Mesendoderm (in vitro differentiated cells): ENCODE measurements around the gene RBM26.

Experiments used
- DNase-seq: peaks from one replicate; pipeline ENCODE4 v3.0.0; 2013
- H2AK5ac ChIP-seq: 2 replicates; pipeline ENCODE4 v1.6.1; 2013; ENCODE audit warnings: low read length, inconsistent platforms
- H2BK120ac ChIP-seq: 2 replicates; pipeline ENCODE4 v1.6.1; 2013; ENCODE audit warnings: low read depth, mild to moderate bottlenecking, low read length, moderate library complexity, mixed read lengths
- H2BK15ac ChIP-seq: replicated peaks from 2 replicates; pipeline ENCODE4 v1.6.1; 2013; ENCODE audit warnings: low read depth, mild to moderate bottlenecking, moderate library complexity
- H2BK5ac ChIP-seq: 2 replicates; pipeline ENCODE4 v1.6.1; 2013; ENCODE audit warnings: low read length, inconsistent platforms
- H3K18ac ChIP-seq: 2 replicates; pipeline ENCODE4 v1.6.1; 2013; ENCODE audit warnings: mild to moderate bottlenecking, low read length, mixed read lengths
- H3K23ac ChIP-seq: one replicate; pipeline ENCODE4 v1.6.1; 2013; ENCODE audit warnings: low read length
- H3K27ac ChIP-seq: 2 replicates; pipeline ENCODE4 v1.5.1; 2013; ENCODE audit warnings: low read depth, mild to moderate bottlenecking, inconsistent platforms, low read length, moderate library complexity
- H3K27me3 ChIP-seq: 2 replicates; pipeline ENCODE4 v1.6.1; 2013; ENCODE audit warnings: low read length, control low read depth, mild to moderate bottlenecking, inconsistent platforms; ENCODE audit not compliant: insufficient read depth, poor library complexity
- H3K36me3 ChIP-seq: 2 replicates; pipeline ENCODE4 v1.6.1; 2013; ENCODE audit warnings: low read length, inconsistent platforms; ENCODE audit not compliant: control insufficient read depth, insufficient read depth
- H3K4ac ChIP-seq: one replicate; pipeline ENCODE4 v1.6.1; 2013; ENCODE audit warnings: low read depth, mild to moderate bottlenecking, low read length, moderate library complexity
- H3K4me1 ChIP-seq: 2 replicates; pipeline ENCODE4 v1.6.1; 2013; ENCODE audit warnings: low read depth, low read length, inconsistent platforms; ENCODE audit not compliant: control insufficient read depth
- H3K4me2 ChIP-seq: 2 replicates; pipeline ENCODE4 v1.6.1; 2013; ENCODE audit warnings: low read length
- H3K4me3 ChIP-seq: 2 replicates; pipeline ENCODE4 v1.5.1; 2013; ENCODE audit warnings: mild to moderate bottlenecking, low read length
- H3K56ac ChIP-seq: one replicate; pipeline ENCODE4 v1.6.1; 2013; ENCODE audit warnings: low read length
- H3K79me1 ChIP-seq: 2 replicates; pipeline ENCODE4 v1.6.1; 2013; ENCODE audit warnings: low read length, inconsistent platforms
- H3K79me2 ChIP-seq: 2 replicates; pipeline ENCODE4 v1.6.1; 2013; ENCODE audit warnings: mild to moderate bottlenecking, low read length; ENCODE audit not compliant: control insufficient read depth, insufficient read depth
- H3K9ac ChIP-seq: 2 replicates; pipeline ENCODE4 v1.6.1; 2013; ENCODE audit warnings: low read length, inconsistent platforms
- H4K5ac ChIP-seq: one replicate; pipeline ENCODE4 v1.6.1; 2013; ENCODE audit warnings: low read length
- H4K8ac ChIP-seq: one replicate; pipeline ENCODE4 v1.6.1; 2013; ENCODE audit warnings: low read depth, mild to moderate bottlenecking, control low read depth, low read length, moderate library complexity
- WGBS: extraction: QIAGEN DNeasy Blood & Tissue Kit; methylation state at CpG from one replicate; pipeline ENCODE4 v1.1.7; 2013; ENCODE audit warnings: low lambda C conversion rate, missing lambda C conversion rate; ENCODE audit not compliant: insufficient coverage; ENCODE audit errors: extremely low coverage; 5-methylcytosine and 5-hydroxymethylcytosine counted together

Gene RBM26

GRCh38 chr13:79401259-79402070 lies 4.6 kb downstream of the RBM26 start:
- Histone ChIP-seq H3K79me2 (peaks cover 66% of the 10 kb centered on the region), H3K18ac (no peak overlapping the region), H3K27me3 (no peaks in the 10 kb centered on the region), H2BK5ac (no peak overlapping the region), H3K27ac (no peak overlapping the region), H3K36me3 (no peaks in the 10 kb centered on the region), H3K56ac (no peak overlapping the region), H3K23ac (no peak overlapping the region), H3K4me3 (no peak overlapping the region), H3K4ac (no peak overlapping the region), H2BK120ac (no peak overlapping the region), H3K79me1 (no peaks in the 10 kb centered on the region), H4K5ac (no peak overlapping the region), H2BK15ac (no peak overlapping the region), H3K9ac (no peak overlapping the region), H3K4me2 (no peak overlapping the region), H3K4me1 (peaks cover 14% of the 10 kb centered on the region), H2AK5ac (no peak overlapping the region), H4K8ac (no peak overlapping the region)
- DNase-seq, result peak; percentile 55
- WGBS, result no CpG with 5 or more reads among the region's 2 CpGs

GRCh38 chr13:79398915-79399314 lies 7.1 kb downstream of the RBM26 start:
- no peak overlapping the region for H3K27ac ChIP-seq
- H2BK120ac ChIP-seq, result no peak overlapping the region
- no peak overlapping the region for H4K5ac ChIP-seq
- no peak overlapping the region for H3K9ac ChIP-seq
- no peaks in the 10 kb centered on the region for H3K36me3 ChIP-seq
- no peak overlapping the region for H3K56ac ChIP-seq
- peaks cover 13% of the 10 kb centered on the region for H3K4me1 ChIP-seq
- DNase-seq, result no peak
- H2BK15ac ChIP-seq, result no peak overlapping the region
- H3K27me3 ChIP-seq, result no peaks in the 10 kb centered on the region
- no peak overlapping the region for H2BK5ac ChIP-seq
- H3K18ac ChIP-seq, result no peak overlapping the region
- no peak overlapping the region for H3K4me3 ChIP-seq
- H4K8ac ChIP-seq, result no peak overlapping the region
- H3K4me2 ChIP-seq, result no peak overlapping the region
- H3K79me1 ChIP-seq, result peaks cover 3% of the 10 kb centered on the region
- WGBS, result no CpG with 5 or more reads among the region's 1 CpG
- no peak overlapping the region for H3K4ac ChIP-seq
- H3K79me2 ChIP-seq, result peaks cover 67% of the 10 kb centered on the region
- no peak overlapping the region for H3K23ac ChIP-seq
- no peak overlapping the region for H2AK5ac ChIP-seq

GRCh38 chr13:79398127-79398526 lies 7.9 kb downstream of the RBM26 start:
- H3K36me3 ChIP-seq, result no peaks in the 10 kb centered on the region
- no peak overlapping the region for H2BK15ac ChIP-seq
- no peak overlapping the region for H4K5ac ChIP-seq
- no peak overlapping the region for H3K4ac ChIP-seq
- no peak for DNase-seq
- H2BK5ac ChIP-seq, result no peak overlapping the region
- peaks cover 67% of the 10 kb centered on the region for H3K79me2 ChIP-seq
- H2BK120ac ChIP-seq, result no peak overlapping the region
- H3K18ac ChIP-seq, result no peak overlapping the region
- no peak overlapping the region for H3K23ac ChIP-seq
- H3K9ac ChIP-seq, result no peak overlapping the region
- no peak overlapping the region for H4K8ac ChIP-seq
- peaks cover 9% of the 10 kb centered on the region for H3K4me1 ChIP-seq
- H2AK5ac ChIP-seq, result no peak overlapping the region
- no peaks in the 10 kb centered on the region for H3K27me3 ChIP-seq
- no peak overlapping the region for H3K4me2 ChIP-seq
- peaks cover 9% of the 10 kb centered on the region for H3K79me1 ChIP-seq
- H3K56ac ChIP-seq, result no peak overlapping the region
- no peak overlapping the region for H3K4me3 ChIP-seq
- H3K27ac ChIP-seq, result no peak overlapping the region

- Histone ChIP-seq H3K79me2 (peaks cover 59% of the 10 kb centered on the region), H3K27ac (no peak overlapping the region), H3K9ac (no peak overlapping the region), H3K36me3 (no peaks in the 10 kb centered on the region), H2BK120ac (no peak overlapping the region), H3K27me3 (no peaks in the 10 kb centered on the region), H2BK15ac (no peak overlapping the region), H3K56ac (no peak overlapping the region), H3K18ac (no peak overlapping the region), H4K8ac (no peak overlapping the region), H3K79me1 (peaks cover 11% of the 10 kb centered on the region), H2BK5ac (no peak overlapping the region), H2AK5ac (no peak overlapping the region), H3K23ac (no peak overlapping the region), H3K4me1 (peaks cover 4% of the 10 kb centered on the region), H3K4me3 (no peak overlapping the region), H4K5ac (no peak overlapping the region), H3K4me2 (no peak overlapping the region), H3K4ac (no peak overlapping the region)
- no CpG with 5 or more reads among the region's 4 CpGs for WGBS
- DNase-seq, result no peak
Observed at GRCh38 chr13:79395881-79396280, 10.2 kb downstream of the RBM26 start.

GRCh38 chr13:79393564-79394249 lies 12.3 kb downstream of the RBM26 start:
- WGBS, result no CpG with 5 or more reads among the region's 14 CpGs
- Histone ChIP-seq H3K56ac (no peak overlapping the region), H3K9ac (no peak overlapping the region), H3K79me1 (peaks cover 11% of the 10 kb centered on the region), H3K4ac (no peak overlapping the region), H2AK5ac (no peak overlapping the region), H2BK15ac (no peak overlapping the region), H3K79me2 (peaks cover 52% of the 10 kb centered on the region), H4K8ac (no peak overlapping the region), H3K27me3 (no peaks in the 10 kb centered on the region), H3K27ac (no peak overlapping the region), H3K4me2 (no peak overlapping the region), H3K18ac (no peak overlapping the region), H4K5ac (no peak overlapping the region), H2BK5ac (no peak overlapping the region), H3K23ac (no peak overlapping the region), H3K36me3 (no peaks in the 10 kb centered on the region), H3K4me1 (peaks cover 2% of the 10 kb centered on the region), H3K4me3 (no peak overlapping the region), H2BK120ac (no peak overlapping the region)
- DNase-seq, result no peak
